ENCODE results near the gene CAMTA1. TPM values are rescaled to one million over a fixed set of nuclear protein-coding genes. Genes with fewer than 3 reads are reported as not detected.
A peak's percentile ranks its signal among the peaks of the same experiment; 100 is the strongest.

The CAMTA1 gene
- total RNA-seq, 1 donor from 2014 or later: 99.0 TPM

- TF ChIP-seq CTCF (IDR thresholded peaks at IDR 0.05; ENCODE audit: unreplicated experiment): no peak
- Mint-ChIP-seq H3K4me1 (ENCODE audit: low read depth) (peaks cover 7% of the 10 kb centered on the region), H3K9me3 (ENCODE audit: low read depth) (no peaks in the 10 kb centered on the region), H3K36me3 (ENCODE audit: insufficient read depth) (peaks cover 12% of the 10 kb centered on the region), H3K4me3 (ENCODE audit: low read depth) (peak overlapping the region; percentile 80), H3K27ac (peak overlapping the region; percentile 88), H3K27me3 (no peaks in the 10 kb centered on the region)
- no peak for DNase-seq (ENCODE audit: low spot score, unreplicated experiment)
Observed at GRCh38 chr1:7771823-7772299, 986.6 kb downstream of the CAMTA1 start.

GRCh38 chr1:7777591-7777990 lies 992.3 kb downstream of the CAMTA1 start:
- H3K9me3 Mint-ChIP-seq (ENCODE audit: low read depth): no peaks in the 10 kb centered on the region
- DNase-seq (ENCODE audit: low spot score, unreplicated experiment): no peak
- H3K36me3 Mint-ChIP-seq (ENCODE audit: insufficient read depth): peaks cover 27% of the 10 kb centered on the region
- H3K4me3 Mint-ChIP-seq (ENCODE audit: low read depth): no peak overlapping the region
- no peak overlapping the region for H3K27ac Mint-ChIP-seq
- no peak for TF ChIP-seq CTCF (IDR thresholded peaks at IDR 0.05; ENCODE audit: unreplicated experiment)
- H3K27me3 Mint-ChIP-seq: no peaks in the 10 kb centered on the region
- no peaks in the 10 kb centered on the region for H3K4me1 Mint-ChIP-seq (ENCODE audit: low read depth)

- Mint-ChIP-seq H3K4me3 (ENCODE audit: low read depth) (no peak overlapping the region), H3K27me3 (no peaks in the 10 kb centered on the region), H3K27ac (no peak overlapping the region), H3K4me1 (ENCODE audit: low read depth) (no peaks in the 10 kb centered on the region), H3K36me3 (ENCODE audit: insufficient read depth) (peaks cover 27% of the 10 kb centered on the region), H3K9me3 (ENCODE audit: low read depth) (no peaks in the 10 kb centered on the region)
- no peak for DNase-seq (ENCODE audit: low spot score, unreplicated experiment)
- no peak for TF ChIP-seq CTCF (IDR thresholded peaks at IDR 0.05; ENCODE audit: unreplicated experiment)
Observed at GRCh38 chr1:7778133-7778628, 992.9 kb downstream of the CAMTA1 start.

- no peak for TF ChIP-seq CTCF (IDR thresholded peaks at IDR 0.05; ENCODE audit: unreplicated experiment)
- Mint-ChIP-seq H3K27me3 (peaks cover 6% of the 10 kb centered on the region), H3K9me3 (ENCODE audit: low read depth) (peaks cover 5% of the 10 kb centered on the region), H3K27ac (no peak overlapping the region), H3K4me3 (ENCODE audit: low read depth) (no peak overlapping the region), H3K36me3 (ENCODE audit: insufficient read depth) (peaks cover 24% of the 10 kb centered on the region), H3K4me1 (ENCODE audit: low read depth) (no peaks in the 10 kb centered on the region)
- DNase-seq (ENCODE audit: low spot score, unreplicated experiment): no peak
Observed at GRCh38 chr1:7780976-7781375, 995.7 kb downstream of the CAMTA1 start.

GRCh38 chr1:7781501-7781900 lies 996.2 kb downstream of the CAMTA1 start:
- H3K9me3 Mint-ChIP-seq (ENCODE audit: low read depth): peaks cover 5% of the 10 kb centered on the region
- DNase-seq (ENCODE audit: low spot score, unreplicated experiment): no peak
- no peak overlapping the region for H3K4me3 Mint-ChIP-seq (ENCODE audit: low read depth)
- H3K36me3 Mint-ChIP-seq (ENCODE audit: insufficient read depth): peaks cover 25% of the 10 kb centered on the region
- peaks cover 6% of the 10 kb centered on the region for H3K27me3 Mint-ChIP-seq
- TF ChIP-seq CTCF (IDR thresholded peaks at IDR 0.05; ENCODE audit: unreplicated experiment): no peak
- H3K4me1 Mint-ChIP-seq (ENCODE audit: low read depth): no peaks in the 10 kb centered on the region
- H3K27ac Mint-ChIP-seq: no peak overlapping the region

Data from progenitor cell of endocrine pancreas (in vitro differentiated cells).